ENCODE results near the gene PIK3R6.

PIK3R6 gene

GRCh38 chr17:8855477-8856204 is 11.8 kb downstream of the PIK3R6 start:
- no CpG with 5 or more reads among the region's 17 CpGs for WGBS, 2 donors (ENCODE audit: extremely low coverage in 2 of 2, insufficient read length in 2 of 2, insufficient replicate concordance in 1 of 2)

GRCh38 chr17:8851600-8851999 is 15.9 kb downstream of the PIK3R6 start:
- no CpG with 5 or more reads among the region's 5 CpGs for WGBS, 2 donors (ENCODE audit: extremely low coverage in 2 of 2, insufficient read length in 2 of 2, insufficient replicate concordance in 1 of 2)

More at GRCh38 chr17:8855477-8856204, 11.8 kb downstream of the PIK3R6 start:
- Histone ChIP-seq H3K4me3 (ENCODE audit: low read length in 2 of 2) (no peak overlapping the region), H3K27ac (replicated peaks; ENCODE audit: low read length) (no peak overlapping the region), H3K27me3 (ENCODE audit: control insufficient read depth in 3 of 3, insufficient read depth in 3 of 3, low read depth in 1 of 3, low read length in 3 of 3) (no peaks in the 10 kb centered on the region), H3K14ac (ENCODE audit: low read length) (no peak overlapping the region), H2BK12ac (ENCODE audit: low read length) (no peak overlapping the region), H2AK5ac (ENCODE audit: low read depth, low read length) (no peak overlapping the region), H3K4ac (ENCODE audit: low read length) (no peak overlapping the region), H2BK5ac (ENCODE audit: low read length) (no peak overlapping the region), H3K4me1 (ENCODE audit: control insufficient read depth in 2 of 2, insufficient read depth in 1 of 2, low read depth in 1 of 2, low read length in 2 of 2) (peaks cover 14 to 16% of the 10 kb centered on the region in 2 donors), H2BK120ac (ENCODE audit: low read depth, low read length) (no peak overlapping the region), H2BK15ac (ENCODE audit: low read length) (no peak overlapping the region), H3K36me3 (replicated peaks in 1 of 2; ENCODE audit: control insufficient read depth in 2 of 2, insufficient read depth in 2 of 2, low read length in 2 of 2) (no peaks in the 10 kb centered on the region), H3K9me3 (replicated peaks in 1 of 2; ENCODE audit: control insufficient read depth in 2 of 2, insufficient read depth in 1 of 2, low read depth in 1 of 2, low read length in 2 of 2) (no peaks in the 10 kb centered on the region), H3K18ac (ENCODE audit: low read length) (no peak overlapping the region), H4K91ac (ENCODE audit: low read depth, low read length, poor library complexity) (no peak overlapping the region), H3K23ac (ENCODE audit: low read depth, low read length, poor library complexity) (no peak overlapping the region), H2AFZ (ENCODE audit: low read length) (no peak overlapping the region), H4K8ac (ENCODE audit: low read depth, low read length) (no peak overlapping the region), H3K4me2 (ENCODE audit: insufficient read depth, low read length, poor library complexity, severe bottlenecking) (no peak overlapping the region), H3K9ac (ENCODE audit: low read depth, low read length, poor library complexity) (no peak overlapping the region), H3K79me1 (ENCODE audit: low read depth, low read length) (no peaks in the 10 kb centered on the region)
- no peak for DNase-seq (ENCODE audit: low spot score)

GRCh38 chr17:8849311-8850041 is 18.0 kb downstream of the PIK3R6 start:
- Histone ChIP-seq H3K18ac (ENCODE audit: low read length) (peak overlapping the region; percentile 64), H4K91ac (ENCODE audit: low read depth, low read length, poor library complexity) (no peak overlapping the region), H2AK5ac (ENCODE audit: low read depth, low read length) (no peak overlapping the region), H3K4ac (ENCODE audit: low read length) (no peak overlapping the region), H2BK120ac (ENCODE audit: low read depth, low read length) (no peak overlapping the region), H2BK12ac (ENCODE audit: low read length) (no peak overlapping the region), H4K8ac (ENCODE audit: low read depth, low read length) (no peak overlapping the region), H3K27ac (replicated peaks; ENCODE audit: low read length) (no peak overlapping the region), H3K9me3 (replicated peaks in 1 of 2; ENCODE audit: control insufficient read depth in 2 of 2, insufficient read depth in 1 of 2, low read depth in 1 of 2, low read length in 2 of 2) (no peaks in the 10 kb centered on the region), H3K23ac (ENCODE audit: low read depth, low read length, poor library complexity) (no peak overlapping the region), H3K14ac (ENCODE audit: low read length) (no peak overlapping the region), H3K4me2 (ENCODE audit: insufficient read depth, low read length, poor library complexity, severe bottlenecking) (no peak overlapping the region), H2AFZ (ENCODE audit: low read length) (no peak overlapping the region), H3K4me3 (ENCODE audit: low read length in 2 of 2) (no peak overlapping the region), H3K36me3 (replicated peaks in 1 of 2; ENCODE audit: control insufficient read depth in 2 of 2, insufficient read depth in 2 of 2, low read length in 2 of 2) (no peaks in the 10 kb centered on the region), H2BK5ac (ENCODE audit: low read length) (no peak overlapping the region), H3K9ac (ENCODE audit: low read depth, low read length, poor library complexity) (no peak overlapping the region), H2BK15ac (ENCODE audit: low read length) (no peak overlapping the region), H3K27me3 (ENCODE audit: control insufficient read depth in 3 of 3, insufficient read depth in 3 of 3, low read depth in 1 of 3, low read length in 3 of 3) (no peaks in the 10 kb centered on the region), H3K79me1 (ENCODE audit: low read depth, low read length) (no peaks in the 10 kb centered on the region), H3K4me1 (ENCODE audit: control insufficient read depth in 2 of 2, insufficient read depth in 1 of 2, low read depth in 1 of 2, low read length in 2 of 2) (peaks cover 0 to 3% of the 10 kb centered on the region in 2 donors)
- DNase-seq (ENCODE audit: low spot score) = no peak
- WGBS, 2 donors (ENCODE audit: extremely low coverage in 2 of 2, insufficient read length in 2 of 2, insufficient replicate concordance in 1 of 2) = no CpG with 5 or more reads among the region's 4 CpGs

More at GRCh38 chr17:8851600-8851999, 15.9 kb downstream of the PIK3R6 start:
- no peak overlapping the region for H3K18ac ChIP-seq (ENCODE audit: low read length)
- no peaks in the 10 kb centered on the region for H3K79me1 ChIP-seq (ENCODE audit: low read depth, low read length)
- H4K91ac ChIP-seq (ENCODE audit: low read depth, low read length, poor library complexity) = no peak overlapping the region
- H2BK15ac ChIP-seq (ENCODE audit: low read length) = no peak overlapping the region
- no peak overlapping the region for H2AFZ ChIP-seq (ENCODE audit: low read length)
- no peaks in the 10 kb centered on the region for H3K36me3 ChIP-seq (replicated peaks in 1 of 2; ENCODE audit: control insufficient read depth in 2 of 2, insufficient read depth in 2 of 2, low read length in 2 of 2)
- no peak overlapping the region for H3K9ac ChIP-seq (ENCODE audit: low read depth, low read length, poor library complexity)
- H2AK5ac ChIP-seq (ENCODE audit: low read depth, low read length) = no peak overlapping the region
- DNase-seq (ENCODE audit: low spot score) = no peak
- no peak overlapping the region for H3K23ac ChIP-seq (ENCODE audit: low read depth, low read length, poor library complexity)
- no peaks in the 10 kb centered on the region for H3K9me3 ChIP-seq (replicated peaks in 1 of 2; ENCODE audit: control insufficient read depth in 2 of 2, insufficient read depth in 1 of 2, low read depth in 1 of 2, low read length in 2 of 2)
- H4K8ac ChIP-seq (ENCODE audit: low read depth, low read length) = no peak overlapping the region
- no peak overlapping the region for H3K27ac ChIP-seq (replicated peaks; ENCODE audit: low read length)
- no peak overlapping the region for H2BK120ac ChIP-seq (ENCODE audit: low read depth, low read length)
- H2BK5ac ChIP-seq (ENCODE audit: low read length) = no peak overlapping the region
- no peak overlapping the region for H3K4me3 ChIP-seq (ENCODE audit: low read length in 2 of 2)
- no peak overlapping the region for H3K4me2 ChIP-seq (ENCODE audit: insufficient read depth, low read length, poor library complexity, severe bottlenecking)
- H3K14ac ChIP-seq (ENCODE audit: low read length) = no peak overlapping the region
- H2BK12ac ChIP-seq (ENCODE audit: low read length) = no peak overlapping the region
- no peaks in the 10 kb centered on the region for H3K27me3 ChIP-seq (ENCODE audit: control insufficient read depth in 3 of 3, insufficient read depth in 3 of 3, low read depth in 1 of 3, low read length in 3 of 3)
- H3K4me1 ChIP-seq (ENCODE audit: control insufficient read depth in 2 of 2, insufficient read depth in 1 of 2, low read depth in 1 of 2, low read length in 2 of 2) = peaks cover 0 to 3% of the 10 kb centered on the region in 2 donors
- H3K4ac ChIP-seq (ENCODE audit: low read length) = no peak overlapping the region

GRCh38 chr17:8847891-8848290 is 19.6 kb downstream of the PIK3R6 start:
- H2BK5ac ChIP-seq (ENCODE audit: low read length) = no peak overlapping the region
- no peaks in the 10 kb centered on the region for H3K79me1 ChIP-seq (ENCODE audit: low read depth, low read length)
- H3K4me1 ChIP-seq (ENCODE audit: control insufficient read depth in 2 of 2, insufficient read depth in 1 of 2, low read depth in 1 of 2, low read length in 2 of 2) = peaks cover 0 to 3% of the 10 kb centered on the region in 2 donors
- no peak overlapping the region for H3K14ac ChIP-seq (ENCODE audit: low read length)
- no peak overlapping the region for H3K27ac ChIP-seq (replicated peaks; ENCODE audit: low read length)
- H2AFZ ChIP-seq (ENCODE audit: low read length) = no peak overlapping the region
- no peak overlapping the region for H3K4ac ChIP-seq (ENCODE audit: low read length)
- no CpG with 5 or more reads among the region's 2 CpGs for WGBS, 2 donors (ENCODE audit: extremely low coverage in 2 of 2, insufficient read length in 2 of 2, insufficient replicate concordance in 1 of 2)
- no peaks in the 10 kb centered on the region for H3K27me3 ChIP-seq (ENCODE audit: control insufficient read depth in 3 of 3, insufficient read depth in 3 of 3, low read depth in 1 of 3, low read length in 3 of 3)
- H3K9ac ChIP-seq (ENCODE audit: low read depth, low read length, poor library complexity) = no peak overlapping the region
- no peak overlapping the region for H3K4me2 ChIP-seq (ENCODE audit: insufficient read depth, low read length, poor library complexity, severe bottlenecking)
- DNase-seq (ENCODE audit: low spot score) = no peak
- no peak overlapping the region for H4K91ac ChIP-seq (ENCODE audit: low read depth, low read length, poor library complexity)
- no peak overlapping the region for H4K8ac ChIP-seq (ENCODE audit: low read depth, low read length)
- no peaks in the 10 kb centered on the region for H3K36me3 ChIP-seq (replicated peaks in 1 of 2; ENCODE audit: control insufficient read depth in 2 of 2, insufficient read depth in 2 of 2, low read length in 2 of 2)
- H3K4me3 ChIP-seq (ENCODE audit: low read length in 2 of 2) = no peak overlapping the region
- no peak overlapping the region for H2BK120ac ChIP-seq (ENCODE audit: low read depth, low read length)
- no peak overlapping the region for H2AK5ac ChIP-seq (ENCODE audit: low read depth, low read length)
- H2BK15ac ChIP-seq (ENCODE audit: low read length) = no peak overlapping the region
- H3K23ac ChIP-seq (ENCODE audit: low read depth, low read length, poor library complexity) = no peak overlapping the region
- H3K18ac ChIP-seq (ENCODE audit: low read length) = no peak overlapping the region
- no peak overlapping the region for H2BK12ac ChIP-seq (ENCODE audit: low read length)
- no peaks in the 10 kb centered on the region for H3K9me3 ChIP-seq (replicated peaks in 1 of 2; ENCODE audit: control insufficient read depth in 2 of 2, insufficient read depth in 1 of 2, low read depth in 1 of 2, low read length in 2 of 2)

Data from neuronal stem cell (in vitro differentiated cells).